Fibroblast of lung (primary cell): Measurements from ENCODE around the gene NXN. TPM values are rescaled to one million over a fixed set of nuclear protein-coding genes. Genes with fewer than 3 reads are reported as not detected.
A peak's percentile ranks its signal among the peaks of the same experiment; 100 is the strongest.

ENCODE experiments used
- DNase-seq, 2 donors: peaks; one replicate each; pipeline versions ENCODE4 v3.0.0 to v3.0.0-alpha.2; 2010; ENCODE audit warnings: low read depth in 2 of 2
- H2AFZ ChIP-seq: 2 replicates; pipeline ENCODE4 v1.5.1; 2012; ENCODE audit warnings: low read length, control low read depth, inconsistent platforms
- H3K27ac ChIP-seq: 2 replicates; pipeline ENCODE4 v1.5.1; 2011; ENCODE audit warnings: low read length, control low read depth; ENCODE audit not compliant: insufficient read depth
- H3K27me3 ChIP-seq: 2 replicates; pipeline ENCODE4 v1.5.1; 2011; ENCODE audit warnings: mild to moderate bottlenecking, low read length; ENCODE audit not compliant: control insufficient read depth, insufficient read depth
- H3K36me3 ChIP-seq: 2 replicates; pipeline ENCODE4 v1.5.1; 2011; ENCODE audit warnings: low read length; ENCODE audit not compliant: control insufficient read depth, insufficient read depth
- H3K4me1 ChIP-seq: 2 replicates; pipeline ENCODE4 v1.5.1; 2011; ENCODE audit warnings: low read length; ENCODE audit not compliant: control insufficient read depth, insufficient read depth; ENCODE audit errors: extremely low read depth
- H3K4me2 ChIP-seq: 2 replicates; pipeline ENCODE4 v1.5.1; 2011; ENCODE audit warnings: low read length, control low read depth; ENCODE audit not compliant: insufficient read depth; ENCODE audit errors: extremely low read depth
- H3K4me3 ChIP-seq, 4 experiments: fragments of 200-600 bp in 1 of 4; sonication (generic) in 1 of 4; replicated peaks in 1 of 4; 2 replicates each; pipeline ENCODE4 v1.5.1; 2011 to 2016; ENCODE audit warnings: low read length in 4 of 4, low read depth in 3 of 4, mild to moderate bottlenecking in 3 of 4, control low read depth in 2 of 4, inconsistent platforms in 1 of 4, mixed read lengths in 1 of 4; ENCODE audit not compliant: insufficient read depth in 1 of 4; ENCODE audit errors: control extremely low read depth in 1 of 4
- H3K79me2 ChIP-seq: 2 replicates; pipeline ENCODE4 v1.5.1; 2012; ENCODE audit warnings: mild to moderate bottlenecking, low read length, inconsistent platforms; ENCODE audit not compliant: control insufficient read depth, insufficient read depth
- H3K9ac ChIP-seq: 2 replicates; pipeline ENCODE4 v1.5.1; 2011; ENCODE audit warnings: mild to moderate bottlenecking, low read length, control low read depth; ENCODE audit not compliant: insufficient read depth
- H3K9me3 ChIP-seq: 2 replicates; pipeline ENCODE4 v1.5.1; 2012; ENCODE audit warnings: low read depth, low read length; ENCODE audit not compliant: control insufficient read depth, insufficient read depth
- H4K20me1 ChIP-seq: 2 replicates; pipeline ENCODE4 v1.5.1; 2011; ENCODE audit warnings: low read length; ENCODE audit not compliant: control insufficient read depth, insufficient read depth; ENCODE audit errors: extremely low read depth
- EZH2 ChIP-seq: IDR thresholded peaks from 2 replicates; pipeline ENCODE4 v1.5.1; 2012; ENCODE audit warnings: low read length, control low read depth, mild to moderate bottlenecking; ENCODE audit errors: missing control alignments
- polyA plus RNA-seq, 2 donors: library from polyadenylated mRNA; depleted of rRNA in 1 of 2; stranded (reverse) in 1 of 2; unstranded in 1 of 2; fragments of >200 nt; gene quantifications; 2 replicates each; pipeline ENCODE4 v1.2.1, GENCODE V29; 2011 to 2012; ENCODE audit warnings: missing spikeins in 1 of 2
- total RNA-seq: library from RNA; depleted of rRNA; stranded (reverse); fragments of >200 nt; gene quantifications from 2 replicates; pipeline ENCODE4 v1.2.1, GENCODE V29; 2014
- TF ChIP-seq, protein P1 (sequence below), 2 donors: IDR thresholded peaks in 1 of 2; conservative IDR thresholded peaks in 1 of 2; 1 replicate in 1 of 2; 2 replicates in 1 of 2; pipeline ENCODE4 v1.5.1; 2011 to 2012; ENCODE audit warnings: low read length in 2 of 2, control low read depth in 1 of 2, inconsistent platforms in 1 of 2, low read depth in 1 of 2, mild to moderate bottlenecking in 1 of 2

NXN gene
- total and polyA plus RNA-seq, 2 donors (not counting 1 experiment from before 2014, with no cell fraction given) = 38.5 to 53.8 TPM

DNA sequence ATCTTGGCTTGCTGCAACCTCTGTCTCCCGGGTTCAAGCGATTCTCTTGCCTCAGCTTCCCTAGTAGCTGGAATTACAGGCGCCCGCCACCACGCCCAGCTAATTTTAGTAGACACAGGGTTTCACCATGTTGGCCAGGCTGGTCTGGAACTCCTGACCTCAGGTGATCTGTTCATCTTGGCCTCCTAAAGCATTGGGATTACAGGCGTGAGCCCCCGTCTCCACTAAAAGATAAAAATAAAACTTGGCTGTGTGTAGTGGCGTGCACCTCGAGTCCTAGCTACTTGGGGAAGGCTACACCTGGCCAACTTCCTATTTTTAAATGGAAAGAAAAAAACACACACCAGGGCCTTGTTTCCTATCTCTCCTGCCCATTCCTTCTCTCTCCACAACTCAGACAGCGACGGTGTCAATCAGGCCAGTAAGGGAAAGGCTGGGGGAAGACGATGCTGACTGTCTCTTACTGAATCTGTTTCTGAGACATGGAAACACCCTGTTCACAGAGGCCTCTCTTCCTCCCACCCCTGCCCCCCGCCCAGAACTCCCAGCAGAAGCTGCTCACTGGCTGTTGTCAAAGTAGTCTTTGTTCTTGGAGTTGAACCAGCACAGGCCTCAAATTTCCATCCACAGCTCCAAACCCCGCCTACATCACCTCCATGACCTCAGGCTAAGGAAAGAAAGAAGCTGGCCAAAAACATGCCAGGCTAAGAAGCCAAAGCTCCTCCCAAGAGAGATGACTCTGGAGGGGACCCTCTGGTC is 96.6 kb downstream of the NXN start:
- no peak overlapping the region for H3K27ac ChIP-seq
- H4K20me1 ChIP-seq = no peaks in the 10 kb centered on the region
- H3K27me3 ChIP-seq = no peaks in the 10 kb centered on the region
- peak; percentile 37 to 88 for DNase-seq
- no peaks in the 10 kb centered on the region for H3K36me3 ChIP-seq
- peaks cover 20% of the 10 kb centered on the region for H3K4me1 ChIP-seq
- peak overlapping the region; percentile 13 for H3K4me2 ChIP-seq
- H2AFZ ChIP-seq = no peak overlapping the region
- H3K9me3 ChIP-seq = no peaks in the 10 kb centered on the region
- no peak overlapping the region for H3K9ac ChIP-seq
- no peak for TF ChIP-seq EZH2
- TF ChIP-seq, protein P1, sequence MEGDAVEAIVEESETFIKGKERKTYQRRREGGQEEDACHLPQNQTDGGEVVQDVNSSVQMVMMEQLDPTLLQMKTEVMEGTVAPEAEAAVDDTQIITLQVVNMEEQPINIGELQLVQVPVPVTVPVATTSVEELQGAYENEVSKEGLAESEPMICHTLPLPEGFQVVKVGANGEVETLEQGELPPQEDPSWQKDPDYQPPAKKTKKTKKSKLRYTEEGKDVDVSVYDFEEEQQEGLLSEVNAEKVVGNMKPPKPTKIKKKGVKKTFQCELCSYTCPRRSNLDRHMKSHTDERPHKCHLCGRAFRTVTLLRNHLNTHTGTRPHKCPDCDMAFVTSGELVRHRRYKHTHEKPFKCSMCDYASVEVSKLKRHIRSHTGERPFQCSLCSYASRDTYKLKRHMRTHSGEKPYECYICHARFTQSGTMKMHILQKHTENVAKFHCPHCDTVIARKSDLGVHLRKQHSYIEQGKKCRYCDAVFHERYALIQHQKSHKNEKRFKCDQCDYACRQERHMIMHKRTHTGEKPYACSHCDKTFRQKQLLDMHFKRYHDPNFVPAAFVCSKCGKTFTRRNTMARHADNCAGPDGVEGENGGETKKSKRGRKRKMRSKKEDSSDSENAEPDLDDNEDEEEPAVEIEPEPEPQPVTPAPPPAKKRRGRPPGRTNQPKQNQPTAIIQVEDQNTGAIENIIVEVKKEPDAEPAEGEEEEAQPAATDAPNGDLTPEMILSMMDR (conservative IDR thresholded peaks at IDR 0.05 in 1 of 2, IDR thresholded peaks at IDR 0.05 in 1 of 2; ENCODE audit: low read depth in 1 of 2, low read length in 2 of 2) = no peak
- no peak overlapping the region for H3K4me3 ChIP-seq
- no peaks in the 10 kb centered on the region for H3K79me2 ChIP-seq

- no peak for TF ChIP-seq EZH2
- TF ChIP-seq, protein P1 (conservative IDR thresholded peaks at IDR 0.05 in 1 of 2, IDR thresholded peaks at IDR 0.05 in 1 of 2; ENCODE audit: low read depth in 1 of 2, low read length in 2 of 2) = no peak
- no peaks in the 10 kb centered on the region for H3K9me3 ChIP-seq
- H3K27ac ChIP-seq = no peak overlapping the region
- DNase-seq = no peak
- H3K4me3 ChIP-seq = no peak overlapping the region
- no peak overlapping the region for H3K4me2 ChIP-seq
- no peaks in the 10 kb centered on the region for H3K27me3 ChIP-seq
- H4K20me1 ChIP-seq = no peaks in the 10 kb centered on the region
- H3K9ac ChIP-seq = no peak overlapping the region
- H3K4me1 ChIP-seq = peaks cover 20% of the 10 kb centered on the region
- no peaks in the 10 kb centered on the region for H3K36me3 ChIP-seq
- no peaks in the 10 kb centered on the region for H3K79me2 ChIP-seq
- H2AFZ ChIP-seq = no peak overlapping the region
Observed at GRCh38 chr17:881778-882177, 97.8 kb downstream of the NXN start.

GRCh38 chr17:880443-881269 is 98.9 kb downstream of the NXN start:
- Histone ChIP-seq H3K36me3 (no peaks in the 10 kb centered on the region), H3K4me1 (peaks cover 20% of the 10 kb centered on the region), H3K27me3 (no peaks in the 10 kb centered on the region), H3K4me3 (no peak overlapping the region), H3K79me2 (no peaks in the 10 kb centered on the region), H3K9ac (no peak overlapping the region), H2AFZ (no peak overlapping the region), H3K27ac (peak overlapping the region; percentile 72), H4K20me1 (no peaks in the 10 kb centered on the region), H3K9me3 (no peaks in the 10 kb centered on the region), H3K4me2 (peak overlapping the region; percentile 59)
- peak in 1 of 2 donors; percentile 46 for DNase-seq
- no peak for TF ChIP-seq EZH2
- TF ChIP-seq, protein P1 (conservative IDR thresholded peaks at IDR 0.05 in 1 of 2, IDR thresholded peaks at IDR 0.05 in 1 of 2; ENCODE audit: low read depth in 1 of 2, low read length in 2 of 2) = no peak
